Measurements from ENCODE around the gene SLC25A1. TPM values are rescaled to one million over a fixed set of nuclear protein-coding genes. Genes with fewer than 3 reads are reported as not detected.

The SLC25A1 gene
- total RNA-seq, 1 donor from 2014 or later: 97.9 TPM

GRCh38 chr22:19175026-19175601 is 3.4 kb downstream of the SLC25A1 start:
- Histone ChIP-seq H2AFZ (ENCODE audit: low read depth, low read length) (no peak overlapping the region), H3K4me2 (ENCODE audit: low read length) (peak overlapping the region; percentile 99), H3K9me3 (ENCODE audit: insufficient read depth, low read depth, low read length) (no peaks in the 10 kb centered on the region), H3K27me3 (ENCODE audit: insufficient read depth, low read length) (no peaks in the 10 kb centered on the region), H3K79me2 (ENCODE audit: insufficient read depth, low read length) (peaks cover 73% of the 10 kb centered on the region), H3K4me3 (ENCODE audit: insufficient read depth, low read depth, low read length) (no peak overlapping the region), H3K9ac (ENCODE audit: low read length) (peak overlapping the region; percentile 28), H4K20me1 (ENCODE audit: insufficient read depth, low read length) (peaks cover 54% of the 10 kb centered on the region), H3K27ac (ENCODE audit: low read depth, low read length) (peak overlapping the region; percentile 29), H3K4me1 (ENCODE audit: insufficient read depth, low read length) (peaks cover 48% of the 10 kb centered on the region), H3K36me3 (ENCODE audit: insufficient read depth, low read length) (no peaks in the 10 kb centered on the region)
- no peak for TF ChIP-seq CTCF (IDR thresholded peaks at IDR 0.05; ENCODE audit: insufficient read depth, low read depth, low read length)
- TF ChIP-seq EZH2 (IDR thresholded peaks at IDR 0.05; ENCODE audit: insufficient read depth, low read length): no peak
- H3K27me3 Mint-ChIP-seq (ENCODE audit: low read depth, unreplicated experiment): peaks cover 4% of the 10 kb centered on the region
- no peak for FAIRE-seq
- DNase-seq (ENCODE audit: low read depth): no peak
- peaks cover 8% of the 10 kb centered on the region for H3K36me3 Mint-ChIP-seq (ENCODE audit: low read depth, unreplicated experiment)
- H3K9me3 Mint-ChIP-seq (ENCODE audit: unreplicated experiment): no peaks in the 10 kb centered on the region
- no peak overlapping the region for H3K27ac Mint-ChIP-seq (ENCODE audit: unreplicated experiment)
- H3K4me3 Mint-ChIP-seq (ENCODE audit: unreplicated experiment): no peak overlapping the region
- H3K4me1 Mint-ChIP-seq (ENCODE audit: low read depth, unreplicated experiment): peaks cover 25% of the 10 kb centered on the region

GRCh38 chr22:19174106-19175025 is 4.2 kb downstream of the SLC25A1 start:
- H3K4me1 ChIP-seq (ENCODE audit: insufficient read depth, low read length): peaks cover 55% of the 10 kb centered on the region
- peaks cover 25% of the 10 kb centered on the region for H3K4me1 Mint-ChIP-seq (ENCODE audit: low read depth, unreplicated experiment)

More at GRCh38 chr22:19174106-19175025, 4.2 kb downstream of the SLC25A1 start:
- H3K36me3 ChIP-seq (ENCODE audit: insufficient read depth, low read length): no peaks in the 10 kb centered on the region
- Mint-ChIP-seq H3K27ac (ENCODE audit: unreplicated experiment) (peak overlapping the region; percentile 53), H3K27me3 (ENCODE audit: low read depth, unreplicated experiment) (peaks cover 4% of the 10 kb centered on the region), H3K4me3 (ENCODE audit: unreplicated experiment) (no peak overlapping the region), H3K9me3 (ENCODE audit: unreplicated experiment) (no peaks in the 10 kb centered on the region), H3K36me3 (ENCODE audit: low read depth, unreplicated experiment) (peaks cover 8% of the 10 kb centered on the region)
- no peak overlapping the region for H3K4me3 ChIP-seq (ENCODE audit: insufficient read depth, low read depth, low read length)
- FAIRE-seq: no peak
- no peak overlapping the region for H2AFZ ChIP-seq (ENCODE audit: low read depth, low read length)
- no peaks in the 10 kb centered on the region for H3K9me3 ChIP-seq (ENCODE audit: insufficient read depth, low read depth, low read length)
- peaks cover 4% of the 10 kb centered on the region for H3K27me3 ChIP-seq (ENCODE audit: insufficient read depth, low read length)
- peak overlapping the region; percentile 99 for H3K4me2 ChIP-seq (ENCODE audit: low read length)
- H3K9ac ChIP-seq (ENCODE audit: low read length): peak overlapping the region; percentile 28
- peak overlapping the region; percentile 29 for H3K27ac ChIP-seq (ENCODE audit: low read depth, low read length)
- peak; percentile 54 for DNase-seq (ENCODE audit: low read depth)
- TF ChIP-seq EZH2 (IDR thresholded peaks at IDR 0.05; ENCODE audit: insufficient read depth, low read length) (no peak), CTCF (IDR thresholded peaks at IDR 0.05; ENCODE audit: insufficient read depth, low read depth, low read length) (no peak)
- peaks cover 73% of the 10 kb centered on the region for H3K79me2 ChIP-seq (ENCODE audit: insufficient read depth, low read length)
- peaks cover 54% of the 10 kb centered on the region for H4K20me1 ChIP-seq (ENCODE audit: insufficient read depth, low read length)
